ENCODE measurements around the gene RASA4B. TPM values are rescaled to one million over a fixed set of nuclear protein-coding genes. Genes with fewer than 3 reads are reported as not detected.
"Not testable (repeated sequence)": the region's sequence is repeated elsewhere in the genome, so short reads cannot be mapped to it uniquely, and the experiment has no call there.

RASA4B gene
- polyA plus RNA-seq, 3 donors, result 16.9 to 26.1 (median 23.2) TPM

DNA sequence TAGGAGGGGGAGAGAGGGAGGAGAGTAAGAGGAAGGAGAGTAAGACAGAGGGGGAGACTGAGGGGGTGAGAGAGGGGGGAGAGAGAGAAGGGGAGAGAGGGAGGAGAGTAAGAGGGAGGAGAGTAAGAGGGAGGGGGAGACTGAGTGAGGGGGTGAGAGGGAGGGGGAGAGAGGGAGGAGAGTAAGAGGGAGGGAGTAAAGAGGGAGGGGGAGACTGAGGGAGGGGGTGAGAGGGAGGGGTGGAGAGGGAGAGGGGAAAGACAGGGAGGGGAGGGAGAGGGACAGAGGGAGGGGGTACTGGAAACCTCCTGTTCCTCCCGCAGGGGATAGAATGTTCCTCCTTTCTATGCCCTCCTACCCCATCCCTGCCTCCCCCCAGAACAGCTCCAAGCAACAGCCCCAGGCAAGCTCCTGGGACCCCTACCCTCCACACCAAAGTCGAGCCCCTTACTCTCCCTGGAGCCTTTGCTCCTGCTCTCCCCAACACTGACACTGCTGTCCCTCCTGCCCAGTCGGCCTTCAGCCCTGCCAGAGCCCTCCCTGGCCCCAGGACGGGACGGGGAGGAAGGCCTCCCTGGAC lies 4.8 kb downstream of the RASA4B start:
- peak; percentile 93 for DNase-seq

- DNase-seq, result not testable (repeated sequence)
Measured at GRCh38 chr7:102511860-102512522, 5.6 kb downstream of the RASA4B start.

DNA sequence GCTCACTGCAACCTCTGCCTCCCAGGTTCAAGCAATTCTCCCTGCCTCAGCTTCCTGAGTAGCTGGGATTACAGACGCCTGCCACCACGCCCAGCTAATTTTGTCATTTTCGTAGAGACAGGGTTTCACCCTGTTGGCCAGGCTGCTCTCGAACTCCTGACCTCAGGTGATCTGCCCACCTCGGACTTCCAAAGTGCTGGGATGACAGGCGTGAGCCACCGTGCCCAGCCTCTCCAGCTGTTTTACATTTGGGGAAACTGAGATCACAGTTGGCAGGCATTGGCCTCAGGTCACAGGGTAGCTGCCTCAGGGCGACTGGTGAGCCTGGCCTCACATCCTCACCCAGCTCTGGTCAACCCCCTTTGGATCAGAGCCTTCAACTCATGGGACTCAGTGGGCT lies 7.0 kb downstream of the RASA4B start:
- DNase-seq, result not testable (repeated sequence)

DNA sequence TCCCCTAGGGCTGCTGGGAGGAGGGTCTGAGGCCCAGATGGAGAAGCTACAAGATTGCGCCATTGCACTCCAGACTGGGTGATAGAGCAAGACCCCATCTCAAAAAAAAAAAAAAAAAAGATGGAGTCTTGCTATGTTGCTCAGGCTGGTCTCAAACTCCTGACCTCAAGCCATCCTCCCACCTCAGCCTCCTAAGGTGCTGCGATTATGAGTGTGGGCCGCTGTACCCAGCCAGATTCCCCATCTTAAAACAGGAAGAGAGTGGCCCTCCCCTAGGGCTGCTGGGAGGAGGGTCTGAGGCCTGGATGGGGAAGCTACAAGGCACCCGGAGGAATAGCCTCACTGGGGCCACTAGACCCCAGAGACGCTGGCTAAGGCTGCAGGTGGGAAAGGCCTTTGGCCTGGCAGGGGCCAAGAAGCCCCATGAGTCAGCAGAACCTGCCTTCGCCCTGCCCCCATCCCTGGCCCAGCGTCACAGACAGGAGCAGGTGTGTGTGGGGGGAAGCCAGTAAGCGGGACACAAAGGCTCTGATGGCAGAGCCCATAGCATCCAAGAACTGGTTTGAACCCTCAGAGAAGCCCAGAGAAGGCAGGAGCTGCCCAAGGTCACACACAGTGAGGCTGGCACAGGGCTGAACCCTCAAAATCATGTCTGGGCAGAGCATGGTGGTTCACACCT lies 10.0 kb downstream of the RASA4B start:
- DNase-seq, result not testable (repeated sequence)

- DNase-seq, result not testable (repeated sequence)
Measured at GRCh38 chr7:102505298-102506185, 12.0 kb downstream of the RASA4B start.

- not testable (repeated sequence) for DNase-seq
Measured at GRCh38 chr7:102503141-102503540, 14.4 kb downstream of the RASA4B start.

- DNase-seq, result not testable (repeated sequence)
Measured at GRCh38 chr7:102498321-102498720, 19.3 kb downstream of the RASA4B start.

GRCh38 chr7:102497308-102497707 lies 20.3 kb downstream of the RASA4B start:
- not testable (repeated sequence) for DNase-seq

DNA sequence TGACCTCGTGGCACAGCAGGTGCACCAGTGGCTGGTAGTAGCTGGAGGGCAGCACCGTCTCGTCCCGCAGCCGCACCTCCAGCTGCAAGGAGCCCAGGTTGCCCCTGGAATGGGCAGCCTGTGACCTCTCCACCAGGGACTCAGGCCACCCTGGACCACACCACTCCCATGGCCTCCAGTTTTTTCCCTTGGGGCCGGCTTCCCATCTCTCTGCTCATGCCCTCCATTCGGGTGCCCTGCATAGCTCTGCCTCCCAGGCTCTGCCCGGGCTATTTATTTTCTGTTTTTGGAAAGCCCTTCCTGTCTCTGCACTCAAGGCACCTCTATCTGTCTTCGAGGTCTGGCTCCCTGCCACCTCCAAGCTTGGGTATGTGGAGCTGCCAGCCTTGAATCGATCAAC lies 20.7 kb downstream of the RASA4B start:
- DNase-seq, result not testable (repeated sequence)

DNA sequence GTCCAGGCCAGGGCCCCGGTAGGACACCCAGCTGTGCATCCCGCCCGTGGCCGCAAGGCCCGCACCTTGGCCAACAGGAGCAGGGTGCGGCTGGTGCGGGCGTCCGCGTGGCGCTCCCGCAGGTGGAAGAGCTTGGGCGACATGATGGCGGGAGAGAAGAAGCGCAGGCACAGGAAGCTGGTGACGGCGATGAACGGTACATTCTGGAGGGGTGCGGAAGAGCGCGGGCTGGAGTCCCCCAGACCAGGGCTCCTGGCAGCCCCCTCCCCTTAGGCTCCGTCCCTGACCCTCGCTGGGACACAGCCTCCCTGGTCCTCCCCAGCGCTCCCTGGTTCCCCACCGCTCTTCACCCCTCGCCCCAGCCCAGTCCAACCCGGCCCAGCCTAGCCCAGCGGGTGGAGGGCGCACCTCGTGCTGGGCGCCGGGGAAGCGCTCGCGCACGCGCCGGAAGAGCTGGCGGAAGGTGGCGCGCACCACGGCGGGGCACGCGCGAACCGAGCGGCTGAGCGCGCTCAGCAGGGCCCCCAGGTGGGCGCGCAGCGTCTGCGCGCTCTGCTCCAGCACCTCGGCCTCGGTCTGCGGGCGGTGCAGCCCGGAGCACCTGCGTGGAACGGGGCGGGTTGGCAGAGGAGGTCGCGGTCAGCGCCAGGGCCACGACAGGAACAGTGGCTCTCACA lies 23.0 kb downstream of the RASA4B start:
- not testable (repeated sequence) for DNase-seq

DNA sequence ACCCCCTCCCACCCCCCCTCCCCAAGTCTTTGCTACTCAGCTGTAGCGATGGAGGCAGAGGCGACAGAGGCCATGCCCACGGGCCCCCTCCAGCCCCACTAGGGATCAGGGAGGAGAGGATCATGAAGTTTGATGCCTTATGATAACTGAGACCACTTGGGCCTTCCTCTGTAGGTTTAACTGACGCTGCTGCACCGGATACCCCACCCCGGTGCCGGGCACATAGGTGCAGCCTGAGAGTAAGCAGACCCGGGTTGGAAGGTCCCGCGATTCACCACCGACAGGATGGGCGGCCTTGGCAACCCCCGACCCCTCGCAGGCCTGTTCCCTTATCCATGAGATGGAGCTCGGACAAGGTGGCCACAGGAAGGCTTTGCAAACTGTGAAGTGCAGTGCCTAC lies 23.6 kb downstream of the RASA4B start:
- not testable (repeated sequence) for DNase-seq

- DNase-seq, result not testable (repeated sequence)
Measured at GRCh38 chr7:102493220-102493935, 24.2 kb downstream of the RASA4B start.

DNA sequence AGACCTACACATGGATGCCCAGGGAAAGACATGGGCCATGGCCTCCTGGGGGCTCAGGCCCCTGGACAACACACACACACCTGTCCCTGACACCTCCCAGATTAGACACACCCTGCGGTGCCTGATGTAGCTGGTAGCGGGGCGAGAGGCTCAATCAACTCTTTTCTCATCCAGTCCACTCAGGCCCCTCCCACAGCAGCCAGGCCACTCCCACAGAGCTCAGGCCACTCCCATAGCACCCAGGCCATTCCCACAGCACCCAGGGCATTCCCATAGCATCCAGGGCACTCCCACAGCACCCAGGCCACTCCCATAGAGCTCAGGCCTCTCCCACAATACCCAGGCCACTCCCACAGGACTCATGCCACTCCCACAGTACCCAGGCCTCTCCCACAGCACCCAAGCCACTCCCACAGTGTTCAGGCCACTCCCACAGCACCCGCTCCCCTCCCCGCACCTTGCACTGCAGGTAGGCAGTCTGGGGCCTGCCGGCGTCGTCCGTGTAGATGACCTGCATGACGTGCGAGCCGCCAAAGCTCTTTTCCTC lies 27.0 kb downstream of the RASA4B start:
- not testable (repeated sequence) for DNase-seq

DNA sequence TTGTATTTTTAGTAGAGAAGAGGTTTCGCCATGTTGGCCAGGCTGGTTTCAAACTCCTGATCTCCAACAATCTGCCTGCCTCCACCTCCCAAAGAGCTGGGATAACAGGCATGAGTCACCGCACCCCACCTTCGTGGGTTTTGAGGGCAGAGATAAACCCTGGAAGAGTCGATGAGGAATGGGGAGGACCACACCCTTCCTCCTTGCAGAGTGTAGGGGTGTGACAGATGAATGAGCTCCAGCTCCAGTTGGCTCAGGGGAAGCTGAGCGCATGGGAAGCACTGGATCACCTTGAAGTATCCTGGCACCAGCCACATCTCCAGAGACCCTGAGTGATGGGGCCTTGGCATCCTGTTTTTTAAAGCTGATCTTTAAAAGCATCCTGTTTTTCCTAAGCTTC lies 33.3 kb downstream of the RASA4B start:
- not testable (repeated sequence) for DNase-seq

- not testable (repeated sequence) for DNase-seq
Measured at GRCh38 chr7:102481962-102482361, 35.6 kb downstream of the RASA4B start.

DNA sequence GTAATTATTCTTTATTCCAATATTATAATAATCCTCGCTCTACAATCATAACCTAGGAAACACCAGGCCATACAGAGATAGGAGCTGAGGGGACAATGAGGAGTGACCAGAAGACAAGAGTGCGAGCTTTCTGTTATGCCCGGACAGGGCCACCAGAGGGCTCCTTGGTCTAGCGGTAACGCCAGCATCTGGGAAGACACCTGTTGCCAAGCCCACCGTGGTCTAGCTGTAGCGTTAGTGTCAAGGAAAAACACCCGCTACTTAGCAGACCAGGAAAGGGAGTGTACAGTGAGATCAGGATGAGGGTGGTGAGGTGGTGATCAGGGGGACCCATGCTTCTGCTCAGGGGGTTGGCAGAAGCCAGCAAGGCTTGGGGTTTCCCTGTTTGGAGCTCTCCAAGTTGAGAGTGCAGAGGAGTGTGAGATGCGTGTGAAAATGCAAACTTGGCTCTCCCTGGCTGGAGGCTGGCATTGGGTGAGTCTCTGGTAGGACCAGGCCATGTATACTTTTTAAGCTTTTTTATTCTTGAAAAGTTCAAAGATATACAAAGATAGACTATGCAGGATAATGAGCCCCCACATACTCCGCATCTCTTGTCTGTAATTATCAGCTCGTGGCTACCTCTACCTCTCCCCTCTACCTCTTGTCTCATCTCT lies 37.5 kb downstream of the RASA4B start:
- DNase-seq, result not testable (repeated sequence)

DNA sequence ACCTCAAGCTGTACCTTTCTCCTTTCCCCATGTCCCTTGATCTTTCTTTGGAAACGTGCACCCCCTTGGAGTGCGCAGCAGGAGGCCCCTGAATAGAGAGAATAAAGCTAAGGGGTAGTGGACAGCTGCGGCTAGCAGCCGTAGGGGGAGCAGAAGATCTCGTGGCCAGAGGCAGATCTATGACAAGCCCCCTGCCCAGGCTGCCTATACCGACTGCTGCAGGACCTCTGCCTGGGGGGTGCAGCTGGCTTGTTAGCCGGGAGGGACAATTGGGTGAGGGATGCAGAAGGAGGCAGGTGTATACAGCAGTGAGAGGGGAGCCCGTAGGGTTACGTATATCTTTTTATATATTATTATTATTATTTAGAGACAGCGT lies 38.4 kb downstream of the RASA4B start:
- not testable (repeated sequence) for DNase-seq

DNA sequence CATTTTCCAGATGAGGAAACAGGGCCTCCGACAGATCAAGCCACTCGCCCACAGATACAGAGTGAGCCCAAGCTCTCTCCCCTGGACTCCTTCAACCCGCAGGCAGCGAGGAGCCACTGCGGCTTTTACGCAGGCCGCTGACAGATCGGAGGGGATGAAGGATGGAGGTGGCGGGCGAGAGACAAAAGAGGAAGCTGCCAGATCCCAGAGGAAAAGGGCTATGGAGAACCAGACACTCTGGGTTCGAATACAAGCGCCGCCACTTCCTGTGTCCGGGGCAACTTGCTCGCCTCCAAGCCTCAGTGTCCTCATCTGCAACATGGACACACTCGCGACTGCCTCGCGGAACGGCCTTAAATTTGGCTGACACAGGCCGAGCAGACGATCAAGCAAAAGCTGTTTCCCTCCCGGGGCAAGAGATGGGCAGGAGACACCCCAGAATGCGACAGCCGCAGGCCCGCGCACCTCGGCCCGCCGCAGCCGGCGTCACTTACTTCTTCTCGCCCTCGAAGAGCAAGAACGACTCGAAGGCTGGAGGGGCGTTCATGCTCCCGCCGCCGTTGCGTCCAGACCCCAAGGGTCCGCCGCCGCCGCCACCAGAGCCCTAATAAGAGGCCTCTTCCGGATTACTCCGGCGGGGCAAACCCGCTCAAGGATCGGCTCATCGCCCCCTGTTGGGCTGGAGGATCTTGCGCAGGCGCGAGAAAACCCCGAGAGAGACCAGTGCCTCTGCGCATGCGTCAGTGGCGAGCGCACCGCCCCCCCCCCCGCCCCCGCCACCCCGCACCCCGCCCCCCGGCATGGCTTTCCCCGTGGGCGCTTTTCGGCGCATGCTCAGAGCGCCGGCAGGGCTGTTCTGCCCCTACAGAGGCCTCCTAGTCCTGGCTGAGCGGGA lies 39.0 kb downstream of the RASA4B start, which contains the start of gene POLR2J:
TSS of gene POLR2J (minus strand) at position 609 of the 895 bp plus-strand sequence. CDS start at position 547, 62 bp downstream.
- peak; percentile 85 for DNase-seq
